PFSK-1 (cell line): ENCODE results near the gene HPCAL1.
A peak's percentile ranks its signal among the peaks of the same experiment; 100 is the strongest.

Source experiments
- FOXP2 ChIP-seq: optimal IDR thresholded peaks from 2 replicates; pipeline ENCODE3; 2011; ENCODE audit warnings: borderline replicate concordance, control low read depth, inconsistent platforms; ENCODE audit not compliant: insufficient read depth; ENCODE audit errors: extremely low read length, extremely low read depth
- POLR2AphosphoS5 ChIP-seq: IDR thresholded peaks from 2 replicates; pipeline ENCODE4 v1.6.1; 2012; ENCODE audit warnings: low read depth, mild to moderate bottlenecking, control low read depth, low read length, moderate library complexity
- SIN3A ChIP-seq: IDR thresholded peaks from 2 replicates; pipeline ENCODE4 v1.6.1; 2012; ENCODE audit warnings: mild to moderate bottlenecking, low read length, moderate library complexity, borderline replicate concordance; ENCODE audit not compliant: insufficient read depth
- TAF1 ChIP-seq: IDR thresholded peaks from 2 replicates; pipeline ENCODE4 v1.6.1; 2012; ENCODE audit warnings: low read length, control low read depth, borderline replicate concordance; ENCODE audit not compliant: insufficient read depth
- TF ChIP-seq, protein P1 (sequence below), 2 experiments: IDR thresholded peaks; 2 replicates each; pipeline versions ENCODE4 v1.6.1 to v1.8.0; 2011 to 2012; ENCODE audit warnings: low read depth in 2 of 2, low read length in 2 of 2, control low read depth in 1 of 2, inconsistent platforms in 1 of 2, mild to moderate bottlenecking in 1 of 2, moderate library complexity in 1 of 2; ENCODE audit not compliant: insufficient read depth in 1 of 2

The HPCAL1 gene

GRCh38 chr2:10378189-10378588 lies 75.5 kb downstream of the HPCAL1 start:
- TF ChIP-seq, protein P1, sequence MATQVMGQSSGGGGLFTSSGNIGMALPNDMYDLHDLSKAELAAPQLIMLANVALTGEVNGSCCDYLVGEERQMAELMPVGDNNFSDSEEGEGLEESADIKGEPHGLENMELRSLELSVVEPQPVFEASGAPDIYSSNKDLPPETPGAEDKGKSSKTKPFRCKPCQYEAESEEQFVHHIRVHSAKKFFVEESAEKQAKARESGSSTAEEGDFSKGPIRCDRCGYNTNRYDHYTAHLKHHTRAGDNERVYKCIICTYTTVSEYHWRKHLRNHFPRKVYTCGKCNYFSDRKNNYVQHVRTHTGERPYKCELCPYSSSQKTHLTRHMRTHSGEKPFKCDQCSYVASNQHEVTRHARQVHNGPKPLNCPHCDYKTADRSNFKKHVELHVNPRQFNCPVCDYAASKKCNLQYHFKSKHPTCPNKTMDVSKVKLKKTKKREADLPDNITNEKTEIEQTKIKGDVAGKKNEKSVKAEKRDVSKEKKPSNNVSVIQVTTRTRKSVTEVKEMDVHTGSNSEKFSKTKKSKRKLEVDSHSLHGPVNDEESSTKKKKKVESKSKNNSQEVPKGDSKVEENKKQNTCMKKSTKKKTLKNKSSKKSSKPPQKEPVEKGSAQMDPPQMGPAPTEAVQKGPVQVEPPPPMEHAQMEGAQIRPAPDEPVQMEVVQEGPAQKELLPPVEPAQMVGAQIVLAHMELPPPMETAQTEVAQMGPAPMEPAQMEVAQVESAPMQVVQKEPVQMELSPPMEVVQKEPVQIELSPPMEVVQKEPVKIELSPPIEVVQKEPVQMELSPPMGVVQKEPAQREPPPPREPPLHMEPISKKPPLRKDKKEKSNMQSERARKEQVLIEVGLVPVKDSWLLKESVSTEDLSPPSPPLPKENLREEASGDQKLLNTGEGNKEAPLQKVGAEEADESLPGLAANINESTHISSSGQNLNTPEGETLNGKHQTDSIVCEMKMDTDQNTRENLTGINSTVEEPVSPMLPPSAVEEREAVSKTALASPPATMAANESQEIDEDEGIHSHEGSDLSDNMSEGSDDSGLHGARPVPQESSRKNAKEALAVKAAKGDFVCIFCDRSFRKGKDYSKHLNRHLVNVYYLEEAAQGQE (IDR thresholded peaks at IDR 0.05; ENCODE audit: insufficient read depth in 1 of 2, low read depth in 2 of 2, low read length in 2 of 2), result no peak
- TF ChIP-seq SIN3A, result no peak
- TF ChIP-seq TAF1, result no peak
- no peak for TF ChIP-seq FOXP2
- TF ChIP-seq POLR2AphosphoS5, result no peak

DNA sequence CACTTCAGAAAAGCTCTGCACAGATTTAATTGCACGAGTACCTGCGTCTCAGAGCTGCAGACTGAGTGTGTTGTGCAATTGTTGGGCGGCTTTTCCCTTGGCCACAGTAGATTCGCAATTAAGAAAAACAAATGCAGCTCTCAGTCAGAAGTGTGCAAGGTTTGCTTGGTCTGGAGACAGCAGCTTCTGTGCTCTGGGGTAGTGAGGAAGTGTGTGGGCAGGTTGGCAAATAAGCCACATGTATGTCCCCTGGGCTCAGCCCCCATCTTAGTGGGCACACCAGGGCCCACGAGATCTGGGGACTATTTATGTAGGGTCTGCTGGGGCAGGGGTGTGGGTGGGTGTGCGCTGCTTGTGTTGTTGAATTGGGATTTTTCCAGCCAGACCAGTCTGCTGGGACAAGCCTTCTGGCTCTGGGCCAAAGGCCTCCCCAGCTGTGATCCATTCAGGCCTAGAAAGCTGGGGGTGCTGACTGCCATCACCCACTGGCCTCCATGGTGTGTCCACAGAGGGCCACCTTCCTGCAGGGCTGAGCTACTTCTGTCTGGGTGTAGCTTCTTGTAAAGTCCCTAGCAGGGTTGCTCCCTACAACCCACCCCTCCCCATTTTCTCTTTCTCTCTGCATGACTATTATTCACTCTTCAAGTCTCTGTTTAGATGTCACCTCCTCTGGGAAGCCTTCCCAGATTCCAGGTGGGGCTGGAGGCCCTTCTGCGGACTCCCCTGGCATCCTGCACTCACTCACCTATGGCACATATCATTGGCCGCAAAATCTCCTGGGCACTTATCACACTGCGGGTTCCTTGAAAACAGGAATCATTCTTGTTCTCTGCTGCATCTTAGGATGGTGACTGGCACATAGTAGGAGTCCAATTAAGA lies 77.6 kb downstream of the HPCAL1 start:
- TF ChIP-seq FOXP2 (no peak), POLR2AphosphoS5 (no peak), SIN3A (no peak), TAF1 (no peak)
- TF ChIP-seq, protein P1 (IDR thresholded peaks at IDR 0.05; ENCODE audit: insufficient read depth in 1 of 2, low read depth in 2 of 2, low read length in 2 of 2), result no peak

- no peak for TF ChIP-seq TAF1
- no peak for TF ChIP-seq POLR2AphosphoS5
- TF ChIP-seq SIN3A, result no peak
Observed at GRCh38 chr2:10381997-10382353, 79.3 kb downstream of the HPCAL1 start.

- TF ChIP-seq SIN3A (no peak), FOXP2 (peak; percentile 51), POLR2AphosphoS5 (no peak), TAF1 (no peak)
- TF ChIP-seq, protein P1 (IDR thresholded peaks at IDR 0.05; ENCODE audit: insufficient read depth in 1 of 2, low read depth in 2 of 2, low read length in 2 of 2), result no peak
Observed at GRCh38 chr2:10382354-10383061, 79.8 kb downstream of the HPCAL1 start.

GRCh38 chr2:10383960-10384734 lies 81.4 kb downstream of the HPCAL1 start:
- TF ChIP-seq FOXP2 (no peak), POLR2AphosphoS5 (no peak), SIN3A (no peak), TAF1 (no peak)
- TF ChIP-seq, protein P1 (IDR thresholded peaks at IDR 0.05; ENCODE audit: insufficient read depth in 1 of 2, low read depth in 2 of 2, low read length in 2 of 2), result no peak
